T47D (cell line): ENCODE results near the gene SPATA2L.

Experiments used
- DNase-seq, 2 experiments: peaks; one replicate each; pipeline versions ENCODE4 v3.0.0 to v3.0.0-alpha.2; 2011 to 2012; ENCODE audit warnings: low read depth in 1 of 2, low spot score in 1 of 2
- JUND ChIP-seq: IDR thresholded peaks from 2 replicates; pipeline ENCODE4 v1.6.1; 2012; ENCODE audit warnings: low read depth
- in situ Hi-C: cut with HindIII; loops from 2 replicates; pipeline ENCODE4 v1.10.0; 2016; ENCODE audit warnings: low sequenced_read_pairs, low pct_unique_long_range_greater_than_20kb

The SPATA2L gene

GRCh38 chr16:89701425-89702406, at the start of gene SPATA2L:
SPATA2L (minus strand) TSS chr16:89701705; CDS start chr16:89701232, 473 bp downstream.
- peak; percentile 96 to 99 for DNase-seq
- in situ Hi-C loops = no loop called here
- TF ChIP-seq JUND = no peak

- in situ Hi-C loops = no loop called here
- DNase-seq = peak in 1 of 2 experiments; percentile 43
Measured at GRCh38 chr16:89749637-89750036, 48.1 kb upstream of the SPATA2L start.

GRCh38 chr16:89748921-89749320, 47.4 kb upstream of the SPATA2L start:
- in situ Hi-C loops = no loop called here
- DNase-seq = no peak
- TF ChIP-seq JUND = no peak

More at GRCh38 chr16:89749637-89750036, 48.1 kb upstream of the SPATA2L start:
- no peak for TF ChIP-seq JUND

- DNase-seq = no peak
- in situ Hi-C loops = no loop called here
- no peak for TF ChIP-seq JUND
Measured at GRCh38 chr16:89748076-89748475, 46.6 kb upstream of the SPATA2L start.

- in situ Hi-C loops = no loop called here
- DNase-seq = no peak
- TF ChIP-seq JUND = no peak
Measured at GRCh38 chr16:89746043-89746442, 44.5 kb upstream of the SPATA2L start.

GRCh38 chr16:89744813-89745212, 43.3 kb upstream of the SPATA2L start:
- no peak for TF ChIP-seq JUND
- DNase-seq = no peak
- in situ Hi-C loops = no loop called here

GRCh38 chr16:89742948-89743347, 41.4 kb upstream of the SPATA2L start:
- TF ChIP-seq JUND = no peak
- DNase-seq = no peak
- in situ Hi-C loops = no loop called here

GRCh38 chr16:89741342-89742014, 40.0 kb upstream of the SPATA2L start:
- DNase-seq = no peak
- TF ChIP-seq JUND = no peak
- in situ Hi-C loops = no loop called here

GRCh38 chr16:89739383-89739782, 37.9 kb upstream of the SPATA2L start:
- TF ChIP-seq JUND = no peak
- in situ Hi-C loops = no loop called here
- DNase-seq = no peak

GRCh38 chr16:89738538-89739317, 37.2 kb upstream of the SPATA2L start:
- in situ Hi-C loops = no loop called here
- no peak for DNase-seq
- no peak for TF ChIP-seq JUND

- no peak for DNase-seq
- in situ Hi-C loops = no loop called here
- TF ChIP-seq JUND = no peak
Measured at GRCh38 chr16:89738072-89738377, 36.5 kb upstream of the SPATA2L start.

GRCh38 chr16:89737341-89738071, 36.0 kb upstream of the SPATA2L start:
- no peak for DNase-seq
- no peak for TF ChIP-seq JUND
- in situ Hi-C loops = no loop called here
